HepG2 (cell line): Measurements from ENCODE around the gene KIAA0825. TPM values are rescaled to one million over a fixed set of nuclear protein-coding genes. Genes with fewer than 3 reads are reported as not detected.

Experiments used
- ATAC-seq: fragments of 200-7000 bp; cut with Tn5 transposase; 3 replicates; pipeline ENCODE4 v1.9.1; 2020; ENCODE audit warnings: mild to moderate bottlenecking, moderate library complexity
- BruUV-seq: library from RNA; stranded (reverse); fragments of 400-500 nt; replicated peaks from 2 replicates; lab custom pipeline; 2021; lab: Mats Ljungman, UMichigan
- CTCF ChIA-PET: fragments of 300-600 bp; formaldehyde crosslinking; extraction: SDS; loops from one replicate; lab custom pipeline; 2021; ENCODE audit warnings: low total read pairs, inconsistent platforms, low intra/inter-chr PET ratio; lab: Yijun Ruan, JAX
- POLR2A ChIA-PET: fragments of 350-600 bp; sonication (Branson Sonifier 250); formaldehyde crosslinking; loops from one replicate; lab custom pipeline; 2020; ENCODE audit warnings: antibody characterized with exemption, inconsistent platforms; lab: Yijun Ruan, JAX
- DNase-seq: peaks from one replicate; pipeline ENCODE4 v3.0.0-alpha.2; 2015; ENCODE audit warnings: low spot score
- FAIRE-seq: peaks from 3 replicates; lab custom pipeline; 2011; peaks lifted over from hg19 to GRCh38; lab: Jason Lieb, UNC
- H2AFZ ChIP-seq: one replicate; pipeline ENCODE4 v1.6.1; 2011; ENCODE audit warnings: low read length, inconsistent platforms
- H3K27ac ChIP-seq: fragments of 300-600 bp; 3 replicates; pipeline ENCODE4 v1.8.0; 2011; ENCODE audit warnings: mixed run types, mild to moderate bottlenecking, mixed read lengths, low read length, inconsistent platforms; ENCODE audit not compliant: insufficient read depth; ENCODE audit errors: extremely low read length
- H3K27me3 ChIP-seq, 2 experiments: fragments of 200-600 bp in 1 of 2; 2 replicates in 1 of 2; 3 replicates in 1 of 2; pipeline versions ENCODE4 v1.6.0 to v1.8.0; 2011; ENCODE audit warnings: low read length in 2 of 2, mild to moderate bottlenecking in 2 of 2, moderate library complexity in 2 of 2, inconsistent platforms in 1 of 2; ENCODE audit not compliant: insufficient read depth in 2 of 2, control insufficient read depth in 1 of 2
- H3K36me3 ChIP-seq, 2 experiments: fragments of 200-600 bp in 1 of 2; replicated peaks in 1 of 2; 2 replicates in 1 of 2; 3 replicates in 1 of 2; pipeline versions ENCODE4 v1.5.1 to v1.8.0; 2011; ENCODE audit warnings: low read length in 2 of 2, inconsistent platforms in 1 of 2; ENCODE audit not compliant: insufficient read depth in 2 of 2, control insufficient read depth in 1 of 2
- H3K4me1 ChIP-seq: 2 replicates; pipeline ENCODE4 v1.5.1; 2012; ENCODE audit warnings: low read length, inconsistent platforms; ENCODE audit not compliant: insufficient read depth
- H3K4me2 ChIP-seq: 2 replicates; pipeline ENCODE4 v1.6.0; 2011; ENCODE audit warnings: low read depth, low read length, inconsistent platforms
- H3K4me3 ChIP-seq, 3 experiments: fragments of 200-600 bp in 1 of 3; sonication (generic), shearing (Covaris generic) in 1 of 3; replicated peaks in 1 of 3; 2 replicates each; pipeline ENCODE4 v1.5.1; 2011 to 2016; ENCODE audit warnings: low read length in 3 of 3, inconsistent platforms in 2 of 3, low read depth in 2 of 3, mild to moderate bottlenecking in 2 of 3, control low read depth in 1 of 3, mixed read lengths in 1 of 3; ENCODE audit not compliant: insufficient read depth in 1 of 3
- H3K79me2 ChIP-seq: one replicate; pipeline ENCODE4 v1.6.1; 2011; ENCODE audit warnings: low read length, inconsistent platforms; ENCODE audit not compliant: insufficient read depth
- H3K9ac ChIP-seq: 2 replicates; pipeline ENCODE4 v1.6.0; 2011; ENCODE audit warnings: mild to moderate bottlenecking, low read depth, low read length, inconsistent platforms; ENCODE audit not compliant: insufficient read depth
- H3K9me3 ChIP-seq: 2 replicates; pipeline ENCODE4 v1.5.1; 2012; ENCODE audit warnings: mild to moderate bottlenecking, low read length
- H4K20me1 ChIP-seq: 2 replicates; pipeline ENCODE4 v1.6.0; 2011; ENCODE audit warnings: inconsistent platforms, mild to moderate bottlenecking, low read length, moderate library complexity; ENCODE audit not compliant: insufficient read depth
- ARID3A ChIP-seq: IDR thresholded peaks from 2 replicates; pipeline ENCODE4 v1.6.1; 2012; ENCODE audit warnings: low read depth, low read length, improper control_type of control experiment
- FOXP1 ChIP-seq, 2 experiments: fragments of 450-650 bp in 1 of 2; IDR thresholded peaks; 2 replicates each; pipeline ENCODE4 v1.6.1; 2017 to 2018; ENCODE audit warnings: antibody characterized with exemption in 1 of 2
- HDAC6 ChIP-seq: fragments of 200-600 bp; sonication (generic); IDR thresholded peaks from 2 replicates; pipeline ENCODE4 v1.7.0; 2017; ENCODE audit warnings: mild to moderate bottlenecking, antibody characterized with exemption, low read length, low read depth
- HNRNPK ChIP-seq: fragments of 200-400 bp; formaldehyde crosslinking; IDR thresholded peaks from 2 replicates; pipeline ENCODE4 v1.6.1; 2018; ENCODE audit warnings: low read length, low read depth, moderate library complexity, mild to moderate bottlenecking; ENCODE audit not compliant: poor library complexity, severe bottlenecking
- MIER3 ChIP-seq: IDR thresholded peaks from 2 replicates; pipeline ENCODE4 v1.6.1; 2016; ENCODE audit warnings: missing compliant biosample characterization, borderline replicate concordance
- RBAK ChIP-seq: sonication (generic); formaldehyde crosslinking; IDR thresholded peaks from 2 replicates; pipeline ENCODE4 v1.5.1; 2020; ENCODE audit warnings: mild to moderate bottlenecking, missing genetic modification reagents
- REL ChIP-seq: sonication (generic); formaldehyde crosslinking; conservative IDR thresholded peaks from 2 replicates; pipeline ENCODE4 v1.8.0; 2022; ENCODE audit warnings: mild to moderate bottlenecking, missing genetic modification reagents, moderate library complexity
- ZHX1 ChIP-seq: sonication (generic); formaldehyde crosslinking; IDR thresholded peaks from 2 replicates; pipeline ENCODE4 v1.8.1; 2022; ENCODE audit warnings: low read depth, mild to moderate bottlenecking, missing genetic modification reagents
- ZNF251 ChIP-seq: sonication (generic); formaldehyde crosslinking; IDR thresholded peaks from 2 replicates; pipeline ENCODE4 v1.9.0; 2021; ENCODE audit warnings: mild to moderate bottlenecking, missing genetic modification reagents
- ZNF367 ChIP-seq: sonication (generic); formaldehyde crosslinking; IDR thresholded peaks from 2 replicates; pipeline ENCODE4 v1.4.0; 2020; ENCODE audit warnings: missing genetic modification reagents, borderline replicate concordance
- ZNF557 ChIP-seq: sonication (generic); formaldehyde crosslinking; IDR thresholded peaks from 2 replicates; pipeline ENCODE4 v1.4.0; 2020; ENCODE audit warnings: missing genetic modification reagents
- ZNF567 ChIP-seq: sonication (generic); formaldehyde crosslinking; IDR thresholded peaks from 2 replicates; pipeline ENCODE4 v1.8.1; 2023; ENCODE audit warnings: mild to moderate bottlenecking, missing genetic modification reagents, borderline replicate concordance
- ZNF616 ChIP-seq: sonication (generic); formaldehyde crosslinking; IDR thresholded peaks from 2 replicates; pipeline ENCODE4 v1.5.0; 2020; ENCODE audit warnings: low read depth, mild to moderate bottlenecking, missing genetic modification reagents
- ZNF7 ChIP-seq: IDR thresholded peaks from 2 replicates; pipeline ENCODE4 v1.6.1; 2016; ENCODE audit warnings: missing biosample characterization, missing genetic modification reagents
- ZNF788 ChIP-seq: sonication (generic); formaldehyde crosslinking; IDR thresholded peaks from 2 replicates; pipeline ENCODE4 v1.5.0; 2020; ENCODE audit warnings: mild to moderate bottlenecking, missing genetic modification reagents, borderline replicate concordance
- WGBS: methylation state at CpG from one replicate; pipeline ENCODE4 v1.1.6; 2017; ENCODE audit warnings: low lambda C conversion rate; 5-methylcytosine and 5-hydroxymethylcytosine counted together
- in situ Hi-C: cut with HindIII; loops from 2 replicates; pipeline ENCODE4 v1.10.0; 2017; ENCODE audit warnings: low pct_unique_long_range_greater_than_20kb; ENCODE audit not compliant: extremely low pct_ligation_motif_present
- intact Hi-C: fragments of 100-400 bp; cut with micrococcal nuclease; formaldehyde crosslinking; loops from one replicate; pipeline ENCODE4 v1.10.0; 2022; ENCODE audit not compliant: unreplicated experiment
- polyA plus RNA-seq, 8 experiments: library from polyadenylated mRNA; depleted of rRNA in 3 of 8; stranded (reverse) in 7 of 8; unstranded in 1 of 8; fragments of >200 nt; fragmentation: Illumina TruSeq in 4 of 8; extraction: Trizol in 4 of 8; gene quantifications; 2 replicates each; pipeline versions ENCODE4 v1.2.1 to v1.2.3, GENCODE V29; 2011 to 2016; ENCODE audit warnings: low read depth in 4 of 8, missing spikeins in 1 of 8, mixed read lengths in 1 of 8; ENCODE audit not compliant: insufficient read depth in 1 of 8
- total RNA-seq, 5 experiments: library from RNA; depleted of rRNA; stranded (reverse); fragments of >200 nt; fragmentation: Illumina TruSeq; extraction: Trizol; gene quantifications; 2 replicates each; pipeline ENCODE4 v1.2.3, GENCODE V29; 2016; ENCODE audit warnings: low read depth in 1 of 5

Gene KIAA0825
- total and polyA plus RNA-seq, 2 of the 13 experiments (the other 11 are each of a cell fraction or from before 2014, with no cell fraction given): 0.05 to 0.51 TPM

- Histone ChIP-seq H3K9ac (no peak overlapping the region), H3K27ac (no peak overlapping the region), H2AFZ (no peak overlapping the region), H3K4me2 (no peak overlapping the region), H3K4me1 (no peaks in the 10 kb centered on the region), H4K20me1 (no peaks in the 10 kb centered on the region), H3K4me3 (no peak overlapping the region), H3K79me2 (no peaks in the 10 kb centered on the region), H3K27me3 (no peaks in the 10 kb centered on the region), H3K9me3 (no peaks in the 10 kb centered on the region), H3K36me3 (no peaks in the 10 kb centered on the region)
- ChIA-PET CTCF (no interaction called here), POLR2A (no interaction called here)
- 61% methylated on average over 3 of the region's 3 CpGs for WGBS
- DNase-seq (no peak), ATAC-seq (no peak), FAIRE-seq (no peak)
- TF ChIP-seq ZNF567 (CRISPR knock-in tag): no peak
- no peak for TF ChIP-seq HNRNPK
- no peak for TF ChIP-seq ZNF788 (CRISPR knock-in tag)
- TF ChIP-seq REL (CRISPR knock-in tag): no peak
- no peak for TF ChIP-seq ARID3A
- no peak for TF ChIP-seq MIER3
- no peak for TF ChIP-seq FOXP1 (IDR thresholded peaks at IDR 0.05)
- no peak for TF ChIP-seq FOXP1 (CRISPR knock-in tag; IDR thresholded peaks at IDR 0.05)
- TF ChIP-seq ZNF7 (CRISPR knock-in tag): no peak
- no peak for TF ChIP-seq RBAK
- no peak for TF ChIP-seq ZNF557 (CRISPR knock-in tag)
- TF ChIP-seq ZNF616: no peak
- no peak for TF ChIP-seq ZNF251 (CRISPR knock-in tag)
- TF ChIP-seq HDAC6: no peak
- no peak for TF ChIP-seq ZHX1 (CRISPR knock-in tag)
- no peak for TF ChIP-seq ZNF367
- no TSS peak for BruUV-seq
- in situ Hi-C loops (no loop called here), intact Hi-C loops (no loop called here)
These were observed 118.6 kb downstream of the KIAA0825 start for GRCh38 chr5:94499806-94500205.
